Measurements from ENCODE around the gene MRAS. TPM values are rescaled to one million over a fixed set of nuclear protein-coding genes. Genes with fewer than 3 reads are reported as not detected.

MRAS gene
- total RNA-seq, 2 donors from 2014 or later = 174 to 288 TPM

DNA sequence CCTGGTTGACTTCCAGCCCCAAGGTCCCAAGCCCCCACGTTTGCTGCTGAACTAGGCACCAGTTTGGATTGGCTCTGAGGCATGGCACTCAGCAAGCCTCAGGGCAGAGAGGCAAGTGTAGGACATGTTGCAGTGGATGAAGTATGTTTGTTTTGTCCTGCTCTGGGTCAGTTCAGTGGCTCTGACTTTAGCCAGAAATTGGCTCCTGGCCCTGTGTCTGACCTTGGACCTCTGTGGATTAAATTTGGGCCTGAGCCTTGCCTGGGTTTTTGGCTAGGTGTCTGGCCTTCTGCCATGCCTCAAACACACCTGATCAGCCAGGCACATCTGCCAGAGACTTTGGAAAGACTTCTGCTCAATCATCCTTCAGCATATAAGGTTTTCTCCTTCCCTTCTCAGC, 3.6 kb upstream of the MRAS start:
- Histone ChIP-seq H3K9me3 (no peaks in the 10 kb centered on the region), H3K27me3 (no peaks in the 10 kb centered on the region), H3K36me3 (no peaks in the 10 kb centered on the region), H3K4me1 (peaks cover 0 to 13% of the 10 kb centered on the region in 2 donors), H3K4me3 (no peak overlapping the region), H3K27ac (no peak overlapping the region)
- no peak for TF ChIP-seq CTCF (IDR thresholded peaks at IDR 0.05)
- no peak for DNase-seq (ENCODE audit: low spot score)

DNA sequence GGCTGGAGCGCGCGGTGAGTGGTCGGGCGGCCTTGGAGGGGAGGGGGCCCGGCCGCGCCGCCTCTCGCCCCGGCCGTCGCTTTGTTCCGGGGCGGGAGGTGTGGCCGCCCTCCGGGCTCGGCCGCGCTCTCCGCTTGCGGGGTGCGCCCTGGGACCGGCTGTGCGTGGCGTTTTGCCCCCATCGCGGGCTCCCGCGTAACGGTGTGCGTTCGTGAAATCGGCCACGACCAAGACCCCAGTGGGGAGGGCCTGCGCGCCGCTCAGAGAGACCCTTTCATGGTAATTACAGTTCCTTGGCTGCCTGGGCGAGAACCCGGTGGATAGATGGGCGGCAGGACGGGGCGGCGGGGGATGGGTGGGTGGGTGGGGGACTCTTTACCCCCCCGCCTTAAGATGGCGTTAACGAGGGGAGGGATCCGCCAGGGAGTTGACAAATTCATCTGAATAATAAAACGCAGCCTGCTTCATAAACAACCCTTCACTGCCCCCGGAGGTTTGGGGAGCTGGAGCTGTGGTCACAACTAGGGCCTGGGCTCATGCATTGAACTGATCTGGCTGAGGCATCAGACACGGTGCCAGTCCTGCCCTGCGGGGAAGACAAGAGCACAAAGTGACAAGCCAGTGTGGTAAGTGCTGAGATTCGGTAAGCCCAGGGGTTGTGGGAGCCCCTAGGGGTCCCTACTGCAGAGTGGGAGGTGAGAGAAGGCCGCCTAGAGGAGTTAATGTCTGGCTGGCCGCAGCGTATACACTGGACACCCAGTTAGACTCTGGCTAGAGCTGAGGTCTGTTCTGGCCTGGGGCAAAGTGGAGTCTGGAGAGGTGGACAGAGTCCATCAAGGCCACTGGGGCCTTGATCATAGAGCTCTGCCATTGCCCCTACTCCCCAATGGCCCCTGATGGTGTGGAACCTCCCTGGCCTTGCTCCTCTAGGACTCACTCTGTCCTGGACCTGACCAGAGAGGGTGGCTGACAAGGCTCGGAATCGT, 668 bp downstream of the MRAS start:
- DNase-seq (ENCODE audit: low spot score) = no peak
- peaks cover 0 to 54% of the 10 kb centered on the region in 2 donors for H3K4me1 ChIP-seq
- peak overlapping the region; percentile 94 to 97 for H3K27ac ChIP-seq

GRCh38 chr3:138349926-138350665, 1.7 kb downstream of the MRAS start:
- DNase-seq (ENCODE audit: low spot score) = no peak
- Histone ChIP-seq H3K4me3 (peak overlapping the region; percentile 88 to 94), H3K36me3 (peaks cover 5% of the 10 kb centered on the region), H3K9me3 (no peaks in the 10 kb centered on the region), H3K27me3 (no peaks in the 10 kb centered on the region), H3K27ac (peak overlapping the region; percentile 94 to 97), H3K4me1 (peaks cover 0 to 60% of the 10 kb centered on the region in 2 donors)
- no peak for TF ChIP-seq CTCF (IDR thresholded peaks at IDR 0.05)

More for the DNA sequence above, 668 bp downstream of the MRAS start:
- Histone ChIP-seq H3K36me3 (no peaks in the 10 kb centered on the region), H3K27me3 (no peaks in the 10 kb centered on the region), H3K4me3 (peak overlapping the region; percentile 88 to 94), H3K9me3 (no peaks in the 10 kb centered on the region)
- no peak for TF ChIP-seq CTCF (IDR thresholded peaks at IDR 0.05)

GRCh38 chr3:138351151-138351550, 2.8 kb downstream of the MRAS start:
- peaks cover 14% of the 10 kb centered on the region for H3K36me3 ChIP-seq
- H3K4me1 ChIP-seq = peaks cover 0 to 68% of the 10 kb centered on the region in 2 donors
- peak overlapping the region; percentile 94 to 97 for H3K27ac ChIP-seq
- no peak for DNase-seq (ENCODE audit: low spot score)
- no peak overlapping the region for H3K4me3 ChIP-seq
- no peak for TF ChIP-seq CTCF (IDR thresholded peaks at IDR 0.05)
- H3K27me3 ChIP-seq = no peaks in the 10 kb centered on the region
- no peaks in the 10 kb centered on the region for H3K9me3 ChIP-seq

GRCh38 chr3:138351916-138352550, 3.7 kb downstream of the MRAS start:
- no peak for DNase-seq (ENCODE audit: low spot score)
- peak overlapping the region; percentile 33 to 97 for H3K27ac ChIP-seq
- no peak overlapping the region for H3K4me3 ChIP-seq

More at GRCh38 chr3:138351916-138352550, 3.7 kb downstream of the MRAS start:
- Histone ChIP-seq H3K27me3 (no peaks in the 10 kb centered on the region), H3K9me3 (no peaks in the 10 kb centered on the region), H3K4me1 (peaks cover 0 to 77% of the 10 kb centered on the region in 2 donors), H3K36me3 (peaks cover 14% of the 10 kb centered on the region)
- TF ChIP-seq CTCF (IDR thresholded peaks at IDR 0.05) = no peak
